ENCODE results near the gene DKK3. TPM values are rescaled to one million over a fixed set of nuclear protein-coding genes. Genes with fewer than 3 reads are reported as not detected.

The DKK3 gene
- total and polyA plus RNA-seq, 2 of the 13 experiments (the other 11 are each of a cell fraction or from before 2014, with no cell fraction given): 0.09 to 0.67 TPM

- ATAC-seq (no peak), DNase-seq (ENCODE audit: low spot score) (no peak), FAIRE-seq (no peak)
- Histone ChIP-seq H3K27ac (ENCODE audit: extremely low read length, insufficient read depth, low read length) (no peak overlapping the region), H3K9ac (ENCODE audit: insufficient read depth, low read depth, low read length) (no peak overlapping the region), H3K4me2 (ENCODE audit: low read depth, low read length) (no peak overlapping the region), H4K20me1 (ENCODE audit: insufficient read depth, low read length) (no peaks in the 10 kb centered on the region), H2AFZ (ENCODE audit: low read length) (no peak overlapping the region), H3K36me3 (replicated peaks in 1 of 2; ENCODE audit: control insufficient read depth in 1 of 2, insufficient read depth in 2 of 2, low read length in 2 of 2) (no peaks in the 10 kb centered on the region), H3K79me2 (ENCODE audit: insufficient read depth, low read length) (no peaks in the 10 kb centered on the region), H3K9me3 (ENCODE audit: low read length) (no peaks in the 10 kb centered on the region), H3K27me3 (ENCODE audit: control insufficient read depth in 1 of 2, insufficient read depth in 2 of 2, low read length in 2 of 2) (peaks cover 4 to 17% of the 10 kb centered on the region in 2 experiments; a peak in 2 of 5 replicates), H3K4me1 (ENCODE audit: insufficient read depth, low read length) (no peaks in the 10 kb centered on the region), H3K4me3 (replicated peaks in 1 of 3; ENCODE audit: insufficient read depth in 1 of 3, low read depth in 2 of 3, low read length in 3 of 3) (no peak overlapping the region)
- no TSS peak for BruUV-seq (replicated peaks)
- 33% methylated on average over 3 of the region's 3 CpGs for WGBS (ENCODE audit: low lambda C conversion rate)
- no peak for TF ChIP-seq MXD3 (CRISPR knock-in tag; IDR thresholded peaks at IDR 0.05)
- TF ChIP-seq ZNF30 (CRISPR knock-in tag; IDR thresholded peaks at IDR 0.05): no peak
- TF ChIP-seq SNAPC2 (CRISPR knock-in tag; IDR thresholded peaks at IDR 0.05): no peak
- no peak for TF ChIP-seq RBAK (CRISPR knock-in tag; IDR thresholded peaks at IDR 0.05)
- no peak for TF ChIP-seq HMG20A (CRISPR knock-in tag; IDR thresholded peaks at IDR 0.05; ENCODE audit: borderline replicate concordance)
- no peak for TF ChIP-seq ZNF7 (CRISPR knock-in tag; IDR thresholded peaks at IDR 0.05)
- TF ChIP-seq ZNF816 (CRISPR knock-in tag; IDR thresholded peaks at IDR 0.05; ENCODE audit: borderline replicate concordance): no peak
- TF ChIP-seq KAT8 (CRISPR knock-in tag; IDR thresholded peaks at IDR 0.05): no peak
- intact Hi-C loops (cut with micrococcal nuclease; ENCODE audit: unreplicated experiment) (no loop called here), in situ Hi-C loops (cut with HindIII; ENCODE audit: extremely low pct_ligation_motif_present, low pct_unique_long_range_greater_than_20kb) (no loop called here)
- ChIA-PET POLR2A (no interaction called here), CTCF (ENCODE audit: low intra/inter-chr PET ratio, low total read pairs) (no interaction called here)
These were observed 43.2 kb downstream of the DKK3 start for GRCh38 chr11:11965192-11965591.

DNA sequence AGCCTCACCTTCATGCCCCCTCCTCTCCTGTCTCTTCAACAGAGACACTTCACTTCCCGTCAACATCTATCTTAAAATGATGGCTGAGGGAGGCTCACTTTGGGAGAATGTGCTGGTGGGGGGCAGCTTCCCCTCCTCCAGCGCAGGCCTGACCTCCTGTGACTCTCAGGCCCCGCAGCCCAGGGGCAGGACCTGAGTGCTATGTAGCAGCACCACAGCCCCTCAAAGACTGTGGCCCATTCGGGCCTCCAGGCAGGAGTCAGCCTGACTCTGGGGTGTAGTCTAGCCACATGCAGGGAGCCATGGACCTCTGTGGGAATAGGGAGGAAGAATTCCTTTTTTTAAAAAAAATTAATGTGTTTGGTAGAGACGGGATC, 43.7 kb downstream of the DKK3 start:
- 54% methylated on average over 4 of the region's 5 CpGs for WGBS (ENCODE audit: low lambda C conversion rate)
- H3K4me3 ChIP-seq (replicated peaks in 1 of 3; ENCODE audit: insufficient read depth in 1 of 3, low read depth in 2 of 3, low read length in 3 of 3): no peak overlapping the region
- no peaks in the 10 kb centered on the region for H3K9me3 ChIP-seq (ENCODE audit: low read length)
- no TSS peak for BruUV-seq (replicated peaks)
- intact Hi-C loops (cut with micrococcal nuclease; ENCODE audit: unreplicated experiment) (no loop called here), in situ Hi-C loops (cut with HindIII; ENCODE audit: extremely low pct_ligation_motif_present, low pct_unique_long_range_greater_than_20kb) (no loop called here)
- ChIA-PET CTCF (ENCODE audit: low intra/inter-chr PET ratio, low total read pairs) (no interaction called here), POLR2A (no interaction called here)
- H3K9ac ChIP-seq (ENCODE audit: insufficient read depth, low read depth, low read length): no peak overlapping the region
- no peak for FAIRE-seq
- no peaks in the 10 kb centered on the region for H3K36me3 ChIP-seq (replicated peaks in 1 of 2; ENCODE audit: control insufficient read depth in 1 of 2, insufficient read depth in 2 of 2, low read length in 2 of 2)
- H3K4me1 ChIP-seq (ENCODE audit: insufficient read depth, low read length): no peaks in the 10 kb centered on the region
- no peak overlapping the region for H2AFZ ChIP-seq (ENCODE audit: low read length)
- peaks cover 2 to 17% of the 10 kb centered on the region in 2 experiments; a peak in 2 of 5 replicates for H3K27me3 ChIP-seq (ENCODE audit: control insufficient read depth in 1 of 2, insufficient read depth in 2 of 2, low read length in 2 of 2)
- no peak for DNase-seq (ENCODE audit: low spot score)
- H3K27ac ChIP-seq (ENCODE audit: extremely low read length, insufficient read depth, low read length): no peak overlapping the region
- H3K79me2 ChIP-seq (ENCODE audit: insufficient read depth, low read length): no peaks in the 10 kb centered on the region
- no peak for ATAC-seq
- no peaks in the 10 kb centered on the region for H4K20me1 ChIP-seq (ENCODE audit: insufficient read depth, low read length)
- H3K4me2 ChIP-seq (ENCODE audit: low read depth, low read length): no peak overlapping the region
- no peak for TF ChIP-seq IRF9 (CRISPR knock-in tag; IDR thresholded peaks at IDR 0.05; ENCODE audit: borderline replicate concordance)
- TF ChIP-seq KDM6A (CRISPR knock-in tag; IDR thresholded peaks at IDR 0.05; ENCODE audit: low read depth): no peak
- TF ChIP-seq ZNF564 (CRISPR knock-in tag; IDR thresholded peaks at IDR 0.05): no peak
- no peak for TF ChIP-seq SNRNP70 (IDR thresholded peaks at IDR 0.05; ENCODE audit: low read depth, low read length)
- TF ChIP-seq YY1 (IDR thresholded peaks at IDR 0.05; ENCODE audit: insufficient read depth, insufficient replicate concordance, low read depth, low read length): no peak
- no peak for TF ChIP-seq HNRNPUL1 (IDR thresholded peaks at IDR 0.05; ENCODE audit: low read depth, low read length)
- no peak for TF ChIP-seq EHMT2 (IDR thresholded peaks at IDR 0.05; ENCODE audit: borderline replicate concordance, low read depth, low read length)
- no peak for TF ChIP-seq NR2F1 (CRISPR knock-in tag; IDR thresholded peaks at IDR 0.05)
- no peak for TF ChIP-seq SNAI1 (CRISPR knock-in tag; IDR thresholded peaks at IDR 0.05; ENCODE audit: borderline replicate concordance)
- no peak for TF ChIP-seq ZNF781 (CRISPR knock-in tag; IDR thresholded peaks at IDR 0.05; ENCODE audit: borderline replicate concordance, not compliant biosample characterization)
- TF ChIP-seq STAG1 (CRISPR knock-in tag; IDR thresholded peaks at IDR 0.05): no peak

Measured in HepG2 (cell line).